OCI-M1 (cell line): ENCODE results near the gene MYO19.
"Not testable (repeated sequence)": the region's sequence is repeated elsewhere in the genome, so short reads cannot be mapped to it uniquely, and the experiment has no call there.

Experiments
- DNase-seq: peaks from one replicate; lab custom pipeline; 2025; lab: John Stamatoyannopoulos, UW

Gene MYO19

GRCh38 chr17:36529121-36529520, 5.5 kb downstream of the MYO19 start:
- DNase-seq, result peak; percentile 12

- DNase-seq, result no peak
Measured at GRCh38 chr17:36527621-36528250, 6.9 kb downstream of the MYO19 start.

- DNase-seq, result no peak
Measured at GRCh38 chr17:36525888-36526287, 8.8 kb downstream of the MYO19 start.

- DNase-seq, result no peak
Measured at GRCh38 chr17:36525113-36525512, 9.6 kb downstream of the MYO19 start.

GRCh38 chr17:36524428-36524876, 10.2 kb downstream of the MYO19 start:
- DNase-seq, result no peak

- DNase-seq, result no peak
Measured at GRCh38 chr17:36523113-36523512, 11.6 kb downstream of the MYO19 start.

- no peak for DNase-seq
Measured at GRCh38 chr17:36515837-36516236, 18.8 kb downstream of the MYO19 start.

GRCh38 chr17:36514856-36515255, 19.8 kb downstream of the MYO19 start:
- DNase-seq, result no peak

GRCh38 chr17:36512641-36513040, 22.0 kb downstream of the MYO19 start:
- DNase-seq, result no peak

- no peak for DNase-seq
Measured at GRCh38 chr17:36511216-36511615, 23.5 kb downstream of the MYO19 start.

GRCh38 chr17:36510636-36511035, 24.0 kb downstream of the MYO19 start:
- no peak for DNase-seq

GRCh38 chr17:36509272-36509985, 25.2 kb downstream of the MYO19 start:
- no peak for DNase-seq

GRCh38 chr17:36508439-36508838, 26.2 kb downstream of the MYO19 start:
- not testable (repeated sequence) for DNase-seq

GRCh38 chr17:36507266-36507665, 27.4 kb downstream of the MYO19 start:
- DNase-seq, result no peak

GRCh38 chr17:36506831-36507230, 27.8 kb downstream of the MYO19 start:
- DNase-seq, result no peak

GRCh38 chr17:36506249-36506826, 28.3 kb downstream of the MYO19 start:
- no peak for DNase-seq

- no peak for DNase-seq
Measured at GRCh38 chr17:36505171-36505570, 29.5 kb downstream of the MYO19 start.

GRCh38 chr17:36504156-36504545, 30.5 kb downstream of the MYO19 start:
- DNase-seq, result no peak

- DNase-seq, result no peak
Measured at GRCh38 chr17:36503456-36504155, 31.1 kb downstream of the MYO19 start.

- no peak for DNase-seq
Measured at GRCh38 chr17:36501963-36502362, 32.7 kb downstream of the MYO19 start.

- DNase-seq, result no peak
Measured at GRCh38 chr17:36501351-36501750, 33.3 kb downstream of the MYO19 start.

- DNase-seq, result no peak
Measured at GRCh38 chr17:36500745-36501225, 33.9 kb downstream of the MYO19 start.
